ENCODE measurements around the gene AQP4. TPM values are rescaled to one million over a fixed set of nuclear protein-coding genes. Genes with fewer than 3 reads are reported as not detected.

The AQP4 gene
- total RNA-seq, 1 experiment from 2014 or later, result 0.42 TPM

- Histone ChIP-seq H4K91ac (ENCODE audit: insufficient read length, low read depth, low read length) (no peak overlapping the region), H2BK5ac (ENCODE audit: insufficient read length, low read length) (no peak overlapping the region), H4K20me1 (ENCODE audit: control insufficient read depth, insufficient read depth, insufficient read length) (no peaks in the 10 kb centered on the region), H3K27me3 (ENCODE audit: insufficient read depth, low read length) (no peaks in the 10 kb centered on the region), H3K18ac (ENCODE audit: insufficient read length, low read depth, low read length) (no peak overlapping the region), H2BK15ac (ENCODE audit: low read depth, low read length) (no peak overlapping the region), H3K56ac (ENCODE audit: insufficient read length, low read depth, low read length) (no peak overlapping the region), H2BK12ac (ENCODE audit: insufficient read length, low read depth, low read length) (no peak overlapping the region), H4K5ac (ENCODE audit: insufficient read length, low read depth, low read length) (no peak overlapping the region), H2BK20ac (ENCODE audit: low read depth, low read length, poor library complexity, severe bottlenecking) (no peak overlapping the region), H2AFZ (ENCODE audit: low read length) (no peak overlapping the region), H2BK120ac (ENCODE audit: low read depth, low read length, poor library complexity, severe bottlenecking) (no peak overlapping the region), H3T11ph (ENCODE audit: low read length) (no peak overlapping the region), H3K27ac (ENCODE audit: insufficient read length, low read depth, low read length) (no peak overlapping the region), H3K79me2 (ENCODE audit: insufficient read depth, low read length) (no peaks in the 10 kb centered on the region), H3K23me2 (ENCODE audit: insufficient read length, low read depth, low read length, poor library complexity, severe bottlenecking) (no peaks in the 10 kb centered on the region), H3K9ac (ENCODE audit: extremely low read depth, insufficient read length, low read length) (no peak overlapping the region), H3K4ac (ENCODE audit: low read depth, low read length) (no peak overlapping the region), H3K9me3 (ENCODE audit: control insufficient read depth, low read depth, low read length) (peaks cover 16% of the 10 kb centered on the region), H4K8ac (replicated peaks; ENCODE audit: insufficient read length, low read depth, low read length) (no peak overlapping the region), H3K79me1 (ENCODE audit: insufficient read depth, low read depth, low read length, poor library complexity, severe bottlenecking) (no peaks in the 10 kb centered on the region), H3K4me1 (ENCODE audit: insufficient read depth, low read length) (no peaks in the 10 kb centered on the region), H3K14ac (ENCODE audit: insufficient read depth, low read length) (no peak overlapping the region), H3K23ac (ENCODE audit: insufficient read length, low read depth, low read length) (no peak overlapping the region), H3K4me2 (ENCODE audit: insufficient read depth, insufficient read length, low read length) (no peak overlapping the region), H2AK5ac (ENCODE audit: insufficient read length, low read length) (no peak overlapping the region)
- TF ChIP-seq CTCF (conservative IDR thresholded peaks at IDR 0.05), result no peak
- no peak overlapping the region for H3K27ac Mint-ChIP-seq
- H3K36me3 Mint-ChIP-seq (ENCODE audit: insufficient read depth in 1 of 3, low read depth in 3 of 3), result peaks cover 0 to 7% (median 5%) of the 10 kb centered on the region in 3 experiments; a peak in 4 of 7 replicates
- no peaks in the 10 kb centered on the region for H3K4me1 Mint-ChIP-seq
- no peaks in the 10 kb centered on the region; the same call in 1 of the 2 replicates for H3K27me3 Mint-ChIP-seq (ENCODE audit: low read depth)
- DNase-seq, result no peak
- WGBS (ENCODE audit: extremely low coverage, insufficient read length, low lambda C conversion rate), result no CpG with 5 or more reads among the region's 1 CpG
- H3K4me3 Mint-ChIP-seq, result no peak overlapping the region
- H3K9me3 Mint-ChIP-seq, result peaks cover 7 to 10% of the 10 kb centered on the region in 2 experiments; a peak in 3 of 5 replicates
Observed at GRCh38 chr18:26843760-26844159, 21.7 kb downstream of the AQP4 start.

Measured in H9 (cell line).